ENCODE results near the gene LIPM.

DNA sequence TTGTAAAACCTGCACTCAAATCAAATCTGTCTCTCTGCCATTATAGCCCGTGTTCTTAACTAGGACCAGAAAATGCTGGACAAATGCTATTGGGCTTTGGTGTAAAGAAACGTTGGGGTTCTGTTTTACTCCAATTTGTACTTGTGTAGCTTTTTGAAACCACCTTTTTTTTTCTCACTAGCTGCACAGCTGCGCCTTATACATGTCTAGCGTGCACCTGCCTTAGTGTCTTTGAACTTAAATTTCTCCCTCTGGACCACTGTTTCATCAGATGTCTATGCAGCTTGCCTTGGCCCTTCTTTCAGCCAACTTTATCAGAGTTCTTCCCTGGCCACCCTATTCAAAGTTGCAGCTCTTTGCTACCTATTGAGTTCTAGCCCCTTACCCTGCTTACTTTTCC, 7.1 kb downstream of the LIPM start:
- TF ChIP-seq EZH2 (IDR thresholded peaks at IDR 0.05; ENCODE audit: insufficient read depth, poor library complexity, severe bottlenecking): no peak
- TF ChIP-seq EZH2phosphoT487 (IDR thresholded peaks at IDR 0.05; ENCODE audit: insufficient read depth, low read depth): no peak

All from GM23248 (cell line).